Measurements from ENCODE around the gene CYP4F11. TPM values are rescaled to one million over a fixed set of nuclear protein-coding genes. Genes with fewer than 3 reads are reported as not detected.

CYP4F11 gene
- total RNA-seq, 2 donors from 2014 or later = 12.7 to 20.8 TPM

DNA sequence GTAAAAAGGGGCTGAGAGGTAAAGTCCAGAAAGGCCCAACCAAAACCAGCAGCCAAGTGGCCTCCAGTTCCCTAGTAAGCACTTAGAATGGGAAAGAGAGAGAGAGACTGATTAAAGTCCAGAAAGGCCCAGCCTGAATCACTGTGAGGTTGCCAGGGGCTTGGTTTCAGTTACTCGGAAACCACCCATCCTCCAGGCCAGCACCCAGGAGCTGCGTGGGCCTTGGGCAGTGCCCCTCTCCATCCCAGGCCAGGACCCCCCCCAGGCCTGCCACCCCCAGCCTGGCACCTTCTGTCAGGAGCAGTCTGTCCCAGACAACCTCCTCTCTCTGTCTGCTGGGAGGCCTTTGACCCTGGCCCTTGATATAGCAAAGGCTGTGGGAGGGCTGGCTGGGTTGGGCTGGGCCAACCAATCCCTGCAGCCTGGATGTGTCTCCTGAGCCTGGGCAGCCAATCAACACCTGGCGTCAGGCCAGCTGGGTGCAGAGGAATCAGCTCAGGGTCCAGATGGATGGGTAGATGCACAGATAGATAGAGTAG, 36.5 kb downstream of the CYP4F11 start, which contains the start of gene CYP4F2:
Gene CYP4F2, minus strand, starts transcription at position 337 of the 539 bp plus-strand sequence. CDS start 463 bp downstream, outside the sequence.
- Histone ChIP-seq H3K4me3 (no peak within 1 kb of the TSS), H3K27ac (no peak within 1 kb of the TSS), H3K9me3 (no peaks in the 10 kb centered on the region), H3K36me3 (no peaks in the 10 kb centered on the region), H3K27me3 (replicated peaks; ENCODE audit: insufficient read depth) (no peaks in the 10 kb centered on the region), H3K4me1 (replicated peaks) (no peaks in the 10 kb centered on the region)
- WGBS = 86% methylated on average over 3 of the region's 3 CpGs
- DNase-seq (ENCODE audit: low spot score) = no peak
- TF ChIP-seq POLR2AphosphoS5 (IDR thresholded peaks at IDR 0.05) (no peak), POLR2A (IDR thresholded peaks at IDR 0.05) (no peak), CTCF (IDR thresholded peaks at IDR 0.05) (no peak)
- intact Hi-C loops (cut with DNase I) = no loop called here

DNA sequence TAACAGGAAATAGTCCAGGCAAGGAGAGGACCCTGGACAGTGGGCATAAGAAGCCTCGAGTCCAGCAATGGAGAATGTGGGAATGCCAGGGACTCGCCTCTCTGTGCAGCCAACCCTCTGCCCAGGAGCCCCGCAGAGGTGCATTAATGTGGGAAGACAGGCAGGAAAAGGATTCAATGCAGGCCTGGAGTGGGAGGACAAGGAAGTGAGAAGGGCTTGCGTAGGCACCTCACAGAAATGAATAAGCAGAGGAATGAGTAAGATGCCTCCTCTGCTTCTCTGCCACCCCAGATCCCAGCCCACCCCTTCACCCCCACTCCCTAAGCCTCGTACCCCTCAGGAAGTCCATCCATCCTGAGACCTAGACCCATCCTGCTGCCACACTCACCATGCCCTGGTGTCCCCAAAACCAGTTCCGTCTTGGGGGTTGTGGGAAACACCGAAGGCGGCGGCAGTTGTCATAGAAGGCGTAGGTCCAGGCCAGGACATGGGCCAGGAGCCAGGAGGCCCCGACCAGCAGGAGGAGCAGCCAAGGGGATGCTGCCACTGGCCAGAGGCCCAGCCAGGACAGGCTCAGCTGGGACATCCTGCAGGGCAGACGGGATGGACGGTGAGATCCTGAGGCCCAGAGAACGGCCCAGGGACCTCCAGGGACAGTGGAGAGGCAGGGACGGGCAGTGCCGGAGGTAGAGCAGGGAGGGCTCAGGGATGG, 37.1 kb downstream of the CYP4F11 start:
- Histone ChIP-seq H3K27me3 (replicated peaks; ENCODE audit: insufficient read depth) (no peaks in the 10 kb centered on the region), H3K9me3 (no peaks in the 10 kb centered on the region), H3K27ac (no peak overlapping the region), H3K4me1 (replicated peaks) (no peaks in the 10 kb centered on the region), H3K4me3 (no peak overlapping the region), H3K36me3 (no peaks in the 10 kb centered on the region)
- 88% methylated on average over 16 of the region's 16 CpGs for WGBS
- TF ChIP-seq CTCF (IDR thresholded peaks at IDR 0.05) (no peak), POLR2AphosphoS5 (IDR thresholded peaks at IDR 0.05) (no peak), POLR2A (IDR thresholded peaks at IDR 0.05) (no peak)
- intact Hi-C loops (cut with DNase I) = no loop called here
- no peak for DNase-seq (ENCODE audit: low spot score)

DNA sequence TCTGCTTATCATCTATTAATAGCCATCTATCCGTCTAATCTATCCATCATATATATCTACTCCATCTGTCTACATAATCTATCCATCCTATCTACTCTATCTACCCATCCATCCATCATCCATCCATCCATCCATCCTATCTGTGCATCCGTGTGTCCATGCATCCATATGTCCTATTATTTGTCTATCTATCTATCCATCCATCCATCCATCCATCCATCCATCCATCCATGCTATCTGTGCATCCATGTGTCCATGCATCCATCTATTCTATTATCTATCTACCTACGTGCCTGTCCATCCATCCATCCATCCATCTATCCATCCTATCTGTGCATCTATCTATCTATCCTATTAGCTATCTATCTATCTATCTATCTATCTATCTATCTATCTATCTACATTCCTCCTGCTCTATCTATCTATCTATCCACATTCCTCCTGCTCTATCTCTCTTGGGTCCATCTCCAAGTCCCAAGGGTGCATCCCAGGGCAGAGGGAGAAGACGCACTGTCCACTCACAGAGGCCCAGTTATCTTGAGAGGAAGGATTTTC, 38.4 kb downstream of the CYP4F11 start:
- 88% methylated on average over 4 of the region's 4 CpGs for WGBS
- Histone ChIP-seq H3K4me3 (no peak overlapping the region), H3K27me3 (replicated peaks; ENCODE audit: insufficient read depth) (no peaks in the 10 kb centered on the region), H3K36me3 (no peaks in the 10 kb centered on the region), H3K27ac (no peak overlapping the region), H3K4me1 (replicated peaks) (no peaks in the 10 kb centered on the region), H3K9me3 (no peaks in the 10 kb centered on the region)
- no peak for DNase-seq (ENCODE audit: low spot score)
- TF ChIP-seq CTCF (IDR thresholded peaks at IDR 0.05) (no peak), POLR2AphosphoS5 (IDR thresholded peaks at IDR 0.05) (no peak), POLR2A (IDR thresholded peaks at IDR 0.05) (no peak)
- intact Hi-C loops (cut with DNase I) = no loop called here

DNA sequence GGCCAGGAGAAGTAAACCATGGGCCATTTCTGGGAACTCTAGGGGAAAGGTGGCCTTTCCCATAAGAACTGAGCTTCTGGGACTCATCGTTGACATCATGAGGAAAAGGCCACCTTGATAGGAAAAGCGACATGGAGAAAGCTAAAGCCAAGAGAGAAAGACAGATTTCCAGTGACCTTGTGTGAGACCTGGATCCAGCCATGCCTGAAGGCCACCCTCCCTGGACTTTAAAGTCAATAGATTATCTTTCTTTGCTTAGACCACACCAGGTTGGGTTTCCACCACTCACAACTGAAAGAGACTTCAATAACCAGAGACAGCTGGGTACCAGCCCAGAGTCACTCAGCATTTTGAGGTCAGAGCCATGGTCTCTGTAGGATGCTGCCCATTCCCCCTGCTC, 40.0 kb downstream of the CYP4F11 start:
- DNase-seq (ENCODE audit: low spot score) = no peak
- TF ChIP-seq POLR2AphosphoS5 (IDR thresholded peaks at IDR 0.05) = no peak
- no peak for TF ChIP-seq POLR2A (IDR thresholded peaks at IDR 0.05)
- TF ChIP-seq CTCF (IDR thresholded peaks at IDR 0.05) = no peak
- H3K36me3 ChIP-seq = no peaks in the 10 kb centered on the region
- no peaks in the 10 kb centered on the region for H3K27me3 ChIP-seq (replicated peaks; ENCODE audit: insufficient read depth)
- no peaks in the 10 kb centered on the region for H3K4me1 ChIP-seq (replicated peaks)
- intact Hi-C loops (cut with DNase I) = no loop called here
- WGBS = 88% methylated on average over 2 of the region's 2 CpGs
- no peaks in the 10 kb centered on the region for H3K9me3 ChIP-seq
- no peak overlapping the region for H3K4me3 ChIP-seq
- no peak overlapping the region for H3K27ac ChIP-seq

Data from prostate gland (tissue), 2 donors.